GM12891 (cell line): Measurements from ENCODE around the gene LARP1B.

Experiments
- DNase-seq: peaks from one replicate; pipeline ENCODE4 v3.0.0; 2011; ENCODE audit warnings: low spot score; ENCODE audit not compliant: insufficient read length
- FAIRE-seq: peaks from 2 replicates; lab custom pipeline; 2011; peaks lifted over from hg19 to GRCh38; lab: Jason Lieb, UNC
- PAX5 ChIP-seq: IDR thresholded peaks from 2 replicates; pipeline ENCODE4 v1.6.1; 2011; ENCODE audit warnings: low read length, moderate library complexity, mild to moderate bottlenecking; ENCODE audit not compliant: insufficient read depth, severe bottlenecking
- POLR2A ChIP-seq: IDR thresholded peaks from 2 replicates; pipeline ENCODE4 v1.6.1; 2011; ENCODE audit warnings: low read depth, low read length, control low read depth
- POLR2AphosphoS5 ChIP-seq: IDR thresholded peaks from 2 replicates; pipeline ENCODE4 v1.6.1; 2011; ENCODE audit warnings: low read depth, low read length, control low read depth
- POU2F2 ChIP-seq: IDR thresholded peaks from 2 replicates; pipeline ENCODE4 v1.6.1; 2011; ENCODE audit warnings: low read depth, mild to moderate bottlenecking, control low read depth, low read length, moderate library complexity
- SPI1 ChIP-seq: IDR thresholded peaks from 2 replicates; pipeline ENCODE4 v1.6.1; 2011; ENCODE audit warnings: low read depth, low read length, control low read depth
- TAF1 ChIP-seq: IDR thresholded peaks from 2 replicates; pipeline ENCODE4 v1.6.1; 2011; ENCODE audit warnings: low read depth, low read length, control low read depth

The LARP1B gene

GRCh38 chr4:128162434-128162833, 101.3 kb downstream of the LARP1B start:
- FAIRE-seq: no peak
- TF ChIP-seq TAF1 (no peak), PAX5 (no peak), POLR2AphosphoS5 (no peak), POU2F2 (no peak), POLR2A (no peak), SPI1 (no peak)
- no peak for DNase-seq

GRCh38 chr4:128163177-128164117, 102.3 kb downstream of the LARP1B start:
- FAIRE-seq (no peak), DNase-seq (no peak)
- TF ChIP-seq POU2F2 (no peak), POLR2AphosphoS5 (no peak), POLR2A (no peak), SPI1 (no peak)

GRCh38 chr4:128166982-128167381, 105.9 kb downstream of the LARP1B start:
- no peak for DNase-seq
- TF ChIP-seq PAX5: no peak
- no peak for TF ChIP-seq SPI1
- TF ChIP-seq POLR2AphosphoS5: no peak
- no peak for TF ChIP-seq POLR2A
- TF ChIP-seq TAF1: no peak
- TF ChIP-seq POU2F2: no peak
- FAIRE-seq: no peak

DNA sequence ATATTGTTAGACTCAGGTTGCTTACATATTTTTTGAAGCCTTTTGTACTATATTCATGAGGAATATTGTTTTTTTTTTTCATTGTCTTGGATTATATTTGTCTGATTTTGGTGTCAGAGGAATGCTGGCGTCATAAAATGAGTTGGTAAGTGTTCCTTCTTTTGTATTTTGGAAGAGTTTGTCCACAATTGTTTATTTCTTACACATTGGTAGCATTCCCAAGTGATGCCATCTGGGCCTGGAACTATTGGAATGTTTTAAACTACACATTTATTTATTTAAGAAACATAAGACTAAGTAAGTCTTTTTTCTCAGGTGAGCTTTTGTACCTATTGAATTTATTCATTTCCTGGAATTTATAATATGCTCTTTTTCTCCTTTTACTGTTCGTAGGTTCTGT, 107.6 kb downstream of the LARP1B start:
- FAIRE-seq (no peak), DNase-seq (no peak)
- TF ChIP-seq POLR2AphosphoS5: no peak
- no peak for TF ChIP-seq TAF1
- TF ChIP-seq POLR2A: no peak
- TF ChIP-seq PAX5: no peak
- TF ChIP-seq POU2F2: no peak
- no peak for TF ChIP-seq SPI1

- FAIRE-seq: no peak
- TF ChIP-seq POLR2AphosphoS5: no peak
- TF ChIP-seq PAX5: no peak
- TF ChIP-seq TAF1: no peak
- no peak for TF ChIP-seq POLR2A
- no peak for TF ChIP-seq POU2F2
- no peak for TF ChIP-seq SPI1
- no peak for DNase-seq
Measured at GRCh38 chr4:128169245-128169644, 108.1 kb downstream of the LARP1B start.

DNA sequence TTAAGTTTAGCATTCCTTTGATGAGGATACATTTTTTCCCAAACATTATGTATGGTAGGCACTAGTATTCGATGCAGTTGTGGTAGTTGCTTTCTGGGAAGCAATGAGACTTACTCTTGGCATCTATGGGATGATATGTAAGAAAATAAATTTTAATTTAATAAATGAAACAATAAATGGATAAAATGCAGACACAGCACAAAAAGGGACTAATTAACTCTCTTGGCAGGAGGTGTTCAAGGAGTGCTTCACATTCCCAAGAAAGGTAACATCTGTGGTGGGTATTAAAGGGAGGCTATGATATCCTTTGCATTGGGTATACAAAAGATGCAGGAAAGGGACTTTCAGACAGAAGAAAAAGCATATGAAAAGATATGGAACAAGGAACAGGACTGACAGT, 115.5 kb downstream of the LARP1B start:
- FAIRE-seq (no peak), DNase-seq (no peak)
- TF ChIP-seq POLR2AphosphoS5: no peak
- TF ChIP-seq POLR2A: no peak
- no peak for TF ChIP-seq SPI1
- TF ChIP-seq PAX5: no peak
- TF ChIP-seq POU2F2: no peak
- TF ChIP-seq TAF1: no peak

DNA sequence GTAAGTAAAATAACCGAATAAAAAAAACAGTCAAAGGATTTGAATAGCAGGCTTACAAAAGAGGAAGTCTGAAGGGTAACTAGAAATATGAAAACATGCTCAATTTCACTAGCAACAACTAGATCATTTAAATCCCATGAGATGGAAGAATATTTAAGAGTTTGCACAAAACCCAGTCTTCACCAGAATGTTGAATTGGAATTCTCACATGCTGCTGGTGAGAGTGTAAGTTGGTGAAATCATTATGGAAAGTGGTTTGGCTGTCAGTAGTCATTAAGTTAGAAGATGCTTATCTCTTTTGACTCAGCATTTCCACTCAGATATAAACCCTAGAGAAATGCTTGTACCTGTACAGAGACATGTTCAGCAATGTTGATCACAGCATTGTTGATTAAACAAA, 116.4 kb downstream of the LARP1B start:
- TF ChIP-seq POU2F2 (no peak), SPI1 (peak; percentile 70)
- FAIRE-seq: no peak
- no peak for DNase-seq

DNA sequence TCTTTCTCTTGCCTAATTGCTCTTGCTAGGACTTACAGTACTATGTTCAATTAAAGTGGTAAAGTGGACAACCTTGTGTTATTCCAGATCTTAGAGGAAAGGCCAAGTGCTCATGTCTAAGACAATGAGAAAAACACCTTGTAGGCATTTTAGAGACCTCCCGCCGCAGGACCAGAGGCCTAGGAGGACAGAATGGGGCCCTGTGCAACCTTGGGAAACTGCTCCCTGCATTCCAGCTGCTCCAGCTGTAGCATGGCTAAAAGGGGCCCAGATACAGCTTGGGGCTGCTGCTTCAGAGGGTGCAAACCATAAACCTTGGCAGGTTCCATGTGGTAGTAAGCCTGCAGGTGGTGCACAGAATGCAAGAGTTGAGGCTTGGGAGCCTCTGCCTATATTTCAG, 125.5 kb downstream of the LARP1B start:
- TF ChIP-seq POLR2A: no peak
- TF ChIP-seq POLR2AphosphoS5: no peak
- TF ChIP-seq TAF1: no peak
- TF ChIP-seq SPI1: no peak
- no peak for TF ChIP-seq PAX5
- TF ChIP-seq POU2F2: no peak
- DNase-seq (no peak), FAIRE-seq (no peak)

- no peak for TF ChIP-seq POLR2AphosphoS5
- TF ChIP-seq POU2F2: no peak
- no peak for TF ChIP-seq TAF1
- TF ChIP-seq PAX5: no peak
- TF ChIP-seq POLR2A: no peak
- no peak for TF ChIP-seq SPI1
- peak; percentile 93 for FAIRE-seq
- DNase-seq: peak; percentile 27
Measured at GRCh38 chr4:128191115-128191781, 130.1 kb downstream of the LARP1B start.
